ENCODE results near the gene CTU2. TPM values are rescaled to one million over a fixed set of nuclear protein-coding genes. Genes with fewer than 3 reads are reported as not detected.

The CTU2 gene
- total and polyA plus RNA-seq, 2 donors (not counting 1 experiment from before 2014, with no cell fraction given): 18.4 to 23.7 TPM

GRCh38 chr16:88688013-88688778, 18.1 kb upstream of the CTU2 start:
- Mint-ChIP-seq H3K4me3 (no peak overlapping the region), H3K27ac (peak overlapping the region; percentile 59), H3K9me3 (ENCODE audit: insufficient read depth) (no peaks in the 10 kb centered on the region), H3K4me1 (peaks cover 44% of the 10 kb centered on the region), H3K27me3 (no peaks in the 10 kb centered on the region)
- H3K9me3 ChIP-seq (ENCODE audit: control extremely low read depth in 1 of 3, control insufficient read depth in 2 of 3, insufficient read depth in 1 of 3, low read length in 2 of 3): peaks cover 0 to 4% (median 0%) of the 10 kb centered on the region in 3 donors
- ChIA-PET POLR2A (interaction anchor here (0.5 to 0.7 kb wide), 6 partner anchors 10 to 248 kb away, joined by 3 to 11 read pairs (median 4); no protein-coding TSS in a partner anchor), CTCF (interaction anchor here (0.7 to 1.4 kb wide), 2 partner anchors 19 to 113 kb away, joined by 4 to 6 read pairs; no protein-coding TSS in a partner anchor)
- H2AFZ ChIP-seq (ENCODE audit: insufficient read depth, low read depth, low read length, poor library complexity, severe bottlenecking): no peak overlapping the region
- ATAC-seq (ENCODE audit: low read depth) (no peak), DNase-seq (no peak)
- H3K4me2 ChIP-seq (replicated peaks; ENCODE audit: low read depth, low read length, poor library complexity, severe bottlenecking): no peak overlapping the region
- no peaks in the 10 kb centered on the region for H3K27me3 ChIP-seq (replicated peaks in 1 of 4; ENCODE audit: control extremely low read depth in 1 of 4, control insufficient read depth in 3 of 4, insufficient read depth in 4 of 4, low read length in 3 of 4)
- no peak overlapping the region for H3K27ac ChIP-seq (ENCODE audit: low read length in 2 of 2)
- H4K20me1 ChIP-seq (ENCODE audit: control insufficient read depth, insufficient read depth, low read length, poor library complexity, severe bottlenecking): peaks cover 17% of the 10 kb centered on the region
- H3K9ac ChIP-seq (ENCODE audit: low read length): no peak overlapping the region
- H3K4me3 ChIP-seq (ENCODE audit: control extremely low read depth in 1 of 5, extremely low read depth in 1 of 5, insufficient read depth in 1 of 5, low read depth in 2 of 5, low read length in 4 of 5): no peak overlapping the region
- H3K79me2 ChIP-seq (ENCODE audit: control insufficient read depth, insufficient read depth, low read length): peaks cover 25% of the 10 kb centered on the region
- no peaks in the 10 kb centered on the region for H3K36me3 ChIP-seq (replicated peaks in 1 of 2; ENCODE audit: control extremely low read depth in 1 of 2, control insufficient read depth in 1 of 2, extremely low read depth in 1 of 2, insufficient read depth in 2 of 2, low read length in 1 of 2)
- peaks cover 35 to 56% of the 10 kb centered on the region in 2 donors for H3K4me1 ChIP-seq (ENCODE audit: control insufficient read depth in 2 of 2, insufficient read depth in 2 of 2, low read length in 2 of 2)
- WGBS (ENCODE audit: insufficient coverage): 53% methylated on average over 27 of the region's 28 CpGs
- TF ChIP-seq EZH2 (IDR thresholded peaks at IDR 0.05; ENCODE audit: borderline replicate concordance, insufficient read depth, low read depth, low read length, poor library complexity, severe bottlenecking): no peak
- TF ChIP-seq CTCF (IDR thresholded peaks at IDR 0.05): no peak
- intact Hi-C loops (cut with micrococcal nuclease): loop anchor here (10.0 kb wide), 1 partner anchor 877 kb away; the partner anchor contains the start of gene RPL13
